ENCODE results near the gene ZNF410.

DNA sequence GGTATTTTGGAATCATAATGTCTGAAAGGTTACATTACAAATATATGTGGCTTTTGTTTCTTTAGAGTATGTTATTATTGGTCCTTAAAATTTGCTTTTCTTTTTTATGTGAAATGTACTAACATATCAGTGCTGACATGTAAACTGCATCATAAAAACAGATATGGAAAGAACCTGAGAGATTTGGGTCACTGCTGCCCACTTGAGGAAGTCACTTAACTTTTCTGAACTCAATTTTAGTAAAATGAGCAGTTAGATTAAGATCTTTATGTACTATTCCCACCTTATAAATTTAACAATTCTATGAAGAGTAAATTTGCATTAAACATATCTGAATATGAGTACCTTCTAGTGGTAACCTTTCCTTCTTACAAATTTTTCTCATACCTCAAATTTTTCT, 27.5 kb upstream of the ZNF410 start:
- TF ChIP-seq SP1 (IDR thresholded peaks at IDR 0.05) (no peak), ARNT (IDR thresholded peaks at IDR 0.05) (no peak), FOXM1 (IDR thresholded peaks at IDR 0.05; ENCODE audit: borderline replicate concordance) (no peak), NFRKB (IDR thresholded peaks at IDR 0.05) (no peak), CTBP1 (IDR thresholded peaks at IDR 0.05; ENCODE audit: borderline replicate concordance) (no peak), FOXA1 (IDR thresholded peaks at IDR 0.05) (no peak), SUZ12 (IDR thresholded peaks at IDR 0.05) (no peak), BHLHE40 (IDR thresholded peaks at IDR 0.05; ENCODE audit: borderline replicate concordance) (no peak), FOXK2 (IDR thresholded peaks at IDR 0.05) (no peak), ELF4 (IDR thresholded peaks at IDR 0.05) (no peak), TARDBP (IDR thresholded peaks at IDR 0.05) (no peak), LEF1 (IDR thresholded peaks at IDR 0.05; ENCODE audit: borderline replicate concordance) (no peak)
- TF ChIP-seq, protein P1, sequence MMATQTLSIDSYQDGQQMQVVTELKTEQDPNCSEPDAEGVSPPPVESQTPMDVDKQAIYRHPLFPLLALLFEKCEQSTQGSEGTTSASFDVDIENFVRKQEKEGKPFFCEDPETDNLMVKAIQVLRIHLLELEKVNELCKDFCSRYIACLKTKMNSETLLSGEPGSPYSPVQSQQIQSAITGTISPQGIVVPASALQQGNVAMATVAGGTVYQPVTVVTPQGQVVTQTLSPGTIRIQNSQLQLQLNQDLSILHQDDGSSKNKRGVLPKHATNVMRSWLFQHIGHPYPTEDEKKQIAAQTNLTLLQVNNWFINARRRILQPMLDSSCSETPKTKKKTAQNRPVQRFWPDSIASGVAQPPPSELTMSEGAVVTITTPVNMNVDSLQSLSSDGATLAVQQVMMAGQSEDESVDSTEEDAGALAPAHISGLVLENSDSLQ (IDR thresholded peaks at IDR 0.05): no peak
